IPS-18a (cell line): ENCODE data around the gene UBTF.

Source experiments
- H3K27ac ChIP-seq: one replicate; pipeline ENCODE4 v1.5.1; 2013; ENCODE audit warnings: low read length
- H3K27me3 ChIP-seq: one replicate; pipeline ENCODE4 v1.6.1; 2013; ENCODE audit warnings: mild to moderate bottlenecking, low read length; ENCODE audit not compliant: control insufficient read depth, insufficient read depth
- H3K36me3 ChIP-seq: one replicate; pipeline ENCODE4 v1.6.1; 2013; ENCODE audit warnings: low read depth, low read length; ENCODE audit not compliant: control insufficient read depth
- H3K4me1 ChIP-seq: one replicate; pipeline ENCODE4 v1.6.1; 2013; ENCODE audit warnings: low read depth, low read length; ENCODE audit not compliant: control insufficient read depth
- H3K4me3 ChIP-seq: one replicate; pipeline ENCODE4 v1.5.1; 2013; ENCODE audit warnings: low read length
- H3K9ac ChIP-seq: one replicate; pipeline ENCODE4 v1.6.1; 2013; ENCODE audit warnings: mild to moderate bottlenecking, low read length, moderate library complexity
- H3K9me3 ChIP-seq: one replicate; pipeline ENCODE4 v1.6.1; 2013; ENCODE audit warnings: low read depth, low read length; ENCODE audit not compliant: control insufficient read depth

The UBTF gene

GRCh38 chr17:44218344-44219107, 949 bp downstream of the UBTF start:
- H3K4me1 ChIP-seq = peaks cover 14% of the 10 kb centered on the region
- peaks cover 32% of the 10 kb centered on the region for H3K36me3 ChIP-seq
- no peaks in the 10 kb centered on the region for H3K9me3 ChIP-seq
- no peaks in the 10 kb centered on the region for H3K27me3 ChIP-seq
- peak overlapping the region; percentile 68 for H3K27ac ChIP-seq
- H3K9ac ChIP-seq = peak overlapping the region; percentile 81
- H3K4me3 ChIP-seq = peak overlapping the region; percentile 85

GRCh38 chr17:44217738-44218343, 1.6 kb downstream of the UBTF start:
- Histone ChIP-seq H3K36me3 (peaks cover 32% of the 10 kb centered on the region), H3K27me3 (no peaks in the 10 kb centered on the region), H3K4me1 (peaks cover 11% of the 10 kb centered on the region), H3K4me3 (peak overlapping the region; percentile 85), H3K27ac (peak overlapping the region; percentile 68), H3K9me3 (no peaks in the 10 kb centered on the region), H3K9ac (peak overlapping the region; percentile 81)

- peaks cover 7% of the 10 kb centered on the region for H3K4me1 ChIP-seq
- no peak overlapping the region for H3K9ac ChIP-seq
- no peak overlapping the region for H3K27ac ChIP-seq
- no peak overlapping the region for H3K4me3 ChIP-seq
- H3K36me3 ChIP-seq = peaks cover 33% of the 10 kb centered on the region
- no peaks in the 10 kb centered on the region for H3K9me3 ChIP-seq
- no peaks in the 10 kb centered on the region for H3K27me3 ChIP-seq
Observed at GRCh38 chr17:44216694-44217093, 2.8 kb downstream of the UBTF start.

GRCh38 chr17:44216173-44216572, 3.3 kb downstream of the UBTF start:
- H3K4me3 ChIP-seq = no peak overlapping the region
- H3K4me1 ChIP-seq = peaks cover 7% of the 10 kb centered on the region
- H3K27me3 ChIP-seq = no peaks in the 10 kb centered on the region
- no peak overlapping the region for H3K27ac ChIP-seq
- H3K9ac ChIP-seq = no peak overlapping the region
- H3K36me3 ChIP-seq = peaks cover 39% of the 10 kb centered on the region
- H3K9me3 ChIP-seq = no peaks in the 10 kb centered on the region

- H3K9me3 ChIP-seq = no peaks in the 10 kb centered on the region
- H3K4me1 ChIP-seq = peaks cover 7% of the 10 kb centered on the region
- H3K4me3 ChIP-seq = no peak overlapping the region
- no peak overlapping the region for H3K27ac ChIP-seq
- H3K36me3 ChIP-seq = peaks cover 43% of the 10 kb centered on the region
- H3K9ac ChIP-seq = no peak overlapping the region
- no peaks in the 10 kb centered on the region for H3K27me3 ChIP-seq
Observed at GRCh38 chr17:44214896-44215295, 4.6 kb downstream of the UBTF start.

- Histone ChIP-seq H3K9ac (no peak overlapping the region), H3K4me3 (no peak overlapping the region), H3K9me3 (no peaks in the 10 kb centered on the region), H3K27me3 (no peaks in the 10 kb centered on the region), H3K36me3 (peaks cover 50% of the 10 kb centered on the region), H3K4me1 (peaks cover 7% of the 10 kb centered on the region), H3K27ac (no peak overlapping the region)
Observed at GRCh38 chr17:44214230-44214494, 5.3 kb downstream of the UBTF start.

GRCh38 chr17:44213403-44214229, 5.9 kb downstream of the UBTF start:
- Histone ChIP-seq H3K4me3 (no peak overlapping the region), H3K27ac (no peak overlapping the region), H3K4me1 (peaks cover 7% of the 10 kb centered on the region), H3K9me3 (no peaks in the 10 kb centered on the region), H3K36me3 (peaks cover 56% of the 10 kb centered on the region), H3K27me3 (no peaks in the 10 kb centered on the region), H3K9ac (no peak overlapping the region)

GRCh38 chr17:44212507-44213402, 6.7 kb downstream of the UBTF start:
- H3K36me3 ChIP-seq = peaks cover 63% of the 10 kb centered on the region
- H3K27ac ChIP-seq = no peak overlapping the region
- no peak overlapping the region for H3K9ac ChIP-seq
- H3K4me1 ChIP-seq = peaks cover 5% of the 10 kb centered on the region
- no peak overlapping the region for H3K4me3 ChIP-seq
- H3K27me3 ChIP-seq = no peaks in the 10 kb centered on the region
- no peaks in the 10 kb centered on the region for H3K9me3 ChIP-seq

GRCh38 chr17:44211281-44212265, 7.9 kb downstream of the UBTF start:
- Histone ChIP-seq H3K4me1 (no peaks in the 10 kb centered on the region), H3K27ac (no peak overlapping the region), H3K27me3 (no peaks in the 10 kb centered on the region), H3K9me3 (no peaks in the 10 kb centered on the region), H3K36me3 (peaks cover 66% of the 10 kb centered on the region), H3K9ac (no peak overlapping the region), H3K4me3 (no peak overlapping the region)

GRCh38 chr17:44210342-44211192, 8.9 kb downstream of the UBTF start:
- Histone ChIP-seq H3K36me3 (peaks cover 56% of the 10 kb centered on the region), H3K27ac (no peak overlapping the region), H3K27me3 (no peaks in the 10 kb centered on the region), H3K9ac (no peak overlapping the region), H3K4me3 (no peak overlapping the region), H3K4me1 (no peaks in the 10 kb centered on the region), H3K9me3 (no peaks in the 10 kb centered on the region)
